Cardiac septum (tissue), 1 donor: ENCODE measurements around the gene CST3. TPM values are rescaled to one million over a fixed set of nuclear protein-coding genes. Genes with fewer than 3 reads are reported as not detected.
A peak's percentile ranks its signal among the peaks of the same experiment; 100 is the strongest.
"Not testable (repeated sequence)": the region's sequence is repeated elsewhere in the genome, so short reads cannot be mapped to it uniquely, and the experiment has no call there.

Experiments
- DNase-seq: peaks from one replicate; pipeline ENCODE4 v3.0.0-alpha.2; 2020; ENCODE audit warnings: low spot score
- intact Hi-C: fragments of 100-400 bp; cut with DNase I; formaldehyde crosslinking; loops from one replicate; pipeline ENCODE4 v1.14.0; 2022
- long read RNA-seq: library from polyadenylated mRNA; unstranded; transcript quantifications from one replicate; pipeline ENCODE4 v2.0.0, GENCODE V29; 2021
- total RNA-seq: library from RNA; stranded (reverse); fragmentation: NEBNext Ultra II Directional; extraction: Animal tissue kit (Norgen Biotek cat#: 25700); gene quantifications from one replicate; pipeline ENCODE4 v1.2.1, GENCODE V29; 2021
- donor health status: DM: no; HTN: no; CAD: no.

Gene CST3, protein sequence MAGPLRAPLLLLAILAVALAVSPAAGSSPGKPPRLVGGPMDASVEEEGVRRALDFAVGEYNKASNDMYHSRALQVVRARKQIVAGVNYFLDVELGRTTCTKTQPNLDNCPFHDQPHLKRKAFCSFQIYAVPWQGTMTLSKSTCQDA
- 486 TPM for total RNA-seq
- long read RNA-seq, transcript CST3-201 (3 exons, 873 nt), result major isoform, 424 of 430 reads
- long read RNA-seq, partial matches to known transcripts, result 1 of 430 reads
- long read RNA-seq, other reads (novel, unspliced or antisense), result 5 of 430 reads

DNA sequence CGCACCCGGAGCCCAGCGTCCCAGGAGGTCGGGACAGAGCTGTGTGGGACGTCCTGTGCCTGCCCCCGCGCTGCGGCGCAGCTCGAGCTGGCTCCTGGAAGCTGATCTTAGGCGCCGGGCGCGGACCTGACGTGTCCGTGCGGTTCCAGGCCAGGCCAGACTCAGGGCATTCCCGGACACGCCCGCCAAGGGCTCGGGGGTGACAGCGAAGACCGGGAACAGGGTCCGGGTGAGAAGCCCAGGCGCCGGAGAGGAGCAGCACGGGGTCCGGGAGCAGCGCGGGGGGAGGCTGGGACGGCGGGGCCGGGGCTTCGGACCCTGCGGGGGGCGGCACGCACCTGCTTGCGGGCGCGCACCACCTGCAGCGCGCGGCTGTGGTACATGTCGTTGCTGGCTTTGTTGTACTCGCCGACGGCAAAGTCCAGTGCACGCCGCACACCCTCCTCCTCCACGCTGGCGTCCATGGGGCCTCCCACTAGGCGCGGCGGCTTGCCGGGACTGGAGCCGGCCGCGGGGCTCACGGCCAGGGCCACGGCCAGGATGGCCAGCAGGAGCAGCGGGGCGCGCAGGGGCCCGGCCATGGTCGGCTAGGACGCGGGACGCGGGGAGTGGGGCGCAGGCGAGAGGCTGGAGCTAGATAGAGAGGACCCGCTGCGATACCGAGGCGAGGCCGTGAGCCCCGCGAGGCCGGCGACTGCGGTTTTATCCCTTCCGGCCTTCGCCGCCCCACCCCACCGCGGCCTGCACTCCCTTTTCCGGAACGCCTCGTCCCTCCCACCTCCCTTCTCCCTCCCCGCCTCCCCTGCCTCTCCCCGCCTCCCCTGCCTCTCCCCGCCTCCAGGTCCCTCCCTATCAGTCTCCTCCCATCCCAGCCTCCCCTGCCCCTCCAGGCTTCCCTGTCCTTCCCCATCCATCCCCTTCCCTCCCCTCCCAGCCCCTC is at the start of gene CST3:
CST3 (minus strand) TSS at position 674 of the 940 bp plus-strand sequence; CDS start at position 581, 93 bp downstream.
- DNase-seq, result peak; percentile 94
- intact Hi-C loops, result no loop called here

DNA sequence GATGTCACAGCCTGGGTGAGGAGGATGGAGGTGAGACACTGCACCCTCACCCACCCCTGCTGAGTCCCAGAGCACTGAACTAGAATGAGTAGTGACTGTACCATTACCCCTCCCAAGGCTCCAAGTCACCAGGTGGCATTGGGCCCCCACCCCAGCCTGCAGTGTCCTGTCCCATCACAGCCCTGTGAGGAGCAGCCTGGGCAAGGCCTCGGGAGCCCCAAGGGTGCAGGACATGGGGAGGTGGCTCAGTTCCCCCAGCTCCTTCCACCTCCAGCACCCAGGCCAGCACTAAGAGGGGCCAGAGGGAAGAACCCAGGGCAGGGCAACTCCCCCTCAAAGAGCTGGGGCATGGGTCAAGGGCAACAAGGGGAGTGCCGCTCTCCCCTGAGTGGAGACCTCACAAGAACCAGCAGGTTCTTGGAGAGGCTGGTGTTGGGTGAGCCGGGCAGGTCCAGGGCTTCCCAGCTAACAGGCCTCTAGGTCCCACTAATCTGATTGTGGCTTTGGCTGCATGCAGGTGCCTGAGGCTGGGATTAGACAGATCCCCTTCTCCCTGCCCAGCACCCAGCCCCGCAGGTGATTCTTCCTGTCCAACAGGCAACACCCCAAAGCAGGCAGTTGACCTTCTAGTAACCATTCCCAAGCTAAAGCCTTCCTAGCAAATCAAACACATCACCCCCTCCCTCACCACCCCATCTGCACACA is 48.4 kb upstream of the CST3 start:
- DNase-seq, result peak; percentile 69
- intact Hi-C loops, result no loop called here

DNA sequence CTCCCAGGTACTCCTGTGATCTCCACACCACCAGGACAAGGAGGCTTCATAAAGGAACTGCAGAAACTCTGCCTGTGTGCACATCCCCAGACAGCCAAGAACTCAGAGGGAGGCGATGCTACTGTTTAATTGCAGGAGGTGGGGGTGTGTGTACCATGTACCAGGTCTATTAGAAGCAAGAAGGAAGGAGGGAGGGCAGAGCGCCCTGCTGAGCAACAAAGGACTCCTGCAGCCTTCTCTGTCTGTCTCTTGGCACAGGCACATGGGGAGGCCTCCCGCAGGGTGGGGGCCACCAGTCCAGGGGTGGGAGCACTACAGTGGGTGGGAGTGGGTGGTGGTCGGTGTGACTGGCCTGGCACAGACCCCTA is 47.8 kb upstream of the CST3 start:
- peak; percentile 60 for DNase-seq
- intact Hi-C loops, result not testable (repeated sequence)

DNA sequence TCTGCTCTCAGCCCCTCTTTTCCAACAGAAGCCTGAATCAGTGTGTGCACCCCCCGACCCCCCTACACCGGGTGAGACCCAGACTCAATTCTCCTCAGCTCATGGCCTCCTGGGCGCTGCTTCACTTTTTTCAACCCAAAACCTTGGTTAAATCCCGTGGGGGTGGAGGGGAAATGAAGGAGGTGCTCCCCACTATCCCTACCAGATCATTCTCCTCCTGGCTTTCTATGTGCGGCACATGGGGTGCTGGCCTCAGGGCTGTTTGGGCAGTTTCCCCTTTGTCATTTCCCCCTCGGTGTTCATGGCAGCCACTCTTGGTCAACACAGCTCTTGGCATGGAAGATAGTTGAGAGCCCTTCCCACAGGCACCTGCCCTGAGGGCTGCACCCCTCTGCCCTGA is 46.5 kb upstream of the CST3 start:
- peak; percentile 50 for DNase-seq
- intact Hi-C loops, result no loop called here

DNA sequence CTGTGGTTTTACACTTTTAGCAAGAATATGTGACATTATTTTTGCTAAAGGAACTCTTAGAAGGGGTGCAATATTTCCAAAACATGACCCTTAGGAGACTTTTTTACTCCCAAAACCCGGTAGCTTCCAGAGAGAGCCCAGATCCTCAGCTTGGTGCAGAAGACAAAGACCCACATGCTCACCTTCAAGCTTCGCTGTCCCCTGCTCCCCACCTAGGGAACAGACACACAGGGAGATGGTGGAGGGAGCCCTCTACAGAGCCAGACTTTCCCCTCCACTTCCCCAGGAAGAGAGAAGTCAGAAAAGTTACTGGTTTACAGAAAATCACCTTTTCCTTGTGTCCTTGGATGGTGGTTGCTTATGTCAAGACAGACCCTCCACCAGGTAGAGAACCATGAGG is 46.1 kb upstream of the CST3 start:
- intact Hi-C loops, result no loop called here
- DNase-seq, result peak; percentile 39

DNA sequence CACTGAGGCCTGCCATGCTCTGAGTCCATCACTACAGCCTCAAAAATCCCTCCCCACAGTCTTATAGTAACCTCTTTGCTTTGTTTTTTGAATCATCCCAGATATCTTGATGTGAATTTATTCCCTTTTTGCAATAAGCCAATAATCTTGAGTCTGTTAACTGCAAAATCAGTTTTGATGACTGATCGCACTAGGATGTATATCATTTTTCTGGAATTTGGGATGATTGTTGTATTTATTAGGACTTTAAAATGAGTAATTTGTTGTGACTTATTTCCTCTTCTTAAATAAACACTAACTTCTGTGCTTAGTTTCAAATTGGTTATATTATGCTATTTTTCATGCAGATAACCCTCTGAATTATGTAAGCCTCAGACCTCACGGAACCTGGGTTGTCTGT is 45.5 kb upstream of the CST3 start:
- no peak for DNase-seq
- intact Hi-C loops, result no loop called here

DNA sequence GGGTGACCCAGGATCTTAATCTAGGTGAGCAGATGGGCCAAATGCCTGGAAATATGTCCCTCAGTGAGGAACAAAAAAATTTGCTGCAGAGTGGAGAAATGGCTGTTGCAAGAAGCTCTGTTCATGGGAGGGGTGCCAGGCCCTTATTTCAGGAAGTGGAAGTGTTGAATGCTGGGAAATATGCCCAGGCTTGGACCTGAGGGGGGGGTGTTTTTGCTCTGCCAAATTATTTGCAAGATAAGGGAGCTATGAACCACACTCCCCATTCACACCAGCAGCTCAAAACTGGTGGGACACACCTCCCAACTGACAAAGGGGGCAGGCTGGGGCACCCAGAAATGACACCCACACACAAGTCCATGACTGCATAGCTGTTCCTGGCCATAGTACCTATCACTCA is 42.4 kb upstream of the CST3 start:
- intact Hi-C loops, result no loop called here
- peak; percentile 54 for DNase-seq

DNA sequence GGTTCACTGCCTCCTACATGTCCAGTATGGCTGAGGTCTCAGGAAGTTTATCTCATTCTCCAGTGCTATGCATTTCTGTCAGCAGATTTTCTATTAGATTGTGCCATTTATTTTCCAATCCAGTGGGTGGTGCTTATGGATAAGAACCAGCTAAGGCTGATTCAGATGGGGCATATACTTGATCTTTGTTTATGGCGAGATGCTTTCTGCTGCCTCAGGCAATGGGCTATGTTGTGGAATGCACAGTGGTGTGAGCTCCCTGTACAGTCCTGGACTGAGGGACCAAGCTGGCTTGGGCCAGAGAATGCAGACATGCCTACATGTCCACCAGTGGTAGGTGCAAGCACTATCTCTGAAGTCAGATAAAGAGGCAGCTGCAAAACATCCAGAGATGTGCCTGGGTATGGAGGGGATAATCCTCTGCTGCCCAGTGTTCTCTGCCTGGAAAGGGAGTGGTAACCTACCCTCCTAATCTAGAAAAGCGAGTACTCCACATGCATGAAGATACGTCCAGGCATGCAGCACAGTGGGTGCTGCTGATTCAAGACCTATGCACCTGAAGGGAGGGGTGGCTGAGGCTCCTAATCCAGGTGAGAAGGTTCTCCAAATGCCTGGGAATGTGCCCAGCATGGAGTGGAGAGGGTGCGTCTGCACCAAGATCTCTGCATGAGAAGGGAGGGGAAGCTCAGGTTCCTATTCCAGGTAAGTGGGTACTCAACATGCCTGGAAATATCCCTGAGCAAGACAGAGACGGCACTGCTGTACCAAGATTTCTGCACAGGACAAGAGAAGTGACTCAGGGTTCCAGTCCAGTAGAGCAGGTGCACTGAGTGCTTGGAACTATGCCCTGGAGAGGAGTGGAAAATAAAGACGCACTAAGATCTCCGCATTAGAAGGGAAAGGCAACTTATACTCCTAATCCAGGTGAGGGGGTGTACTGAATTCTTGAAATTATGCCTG is 41.7 kb upstream of the CST3 start:
- no peak for DNase-seq
- intact Hi-C loops, result no loop called here

DNA sequence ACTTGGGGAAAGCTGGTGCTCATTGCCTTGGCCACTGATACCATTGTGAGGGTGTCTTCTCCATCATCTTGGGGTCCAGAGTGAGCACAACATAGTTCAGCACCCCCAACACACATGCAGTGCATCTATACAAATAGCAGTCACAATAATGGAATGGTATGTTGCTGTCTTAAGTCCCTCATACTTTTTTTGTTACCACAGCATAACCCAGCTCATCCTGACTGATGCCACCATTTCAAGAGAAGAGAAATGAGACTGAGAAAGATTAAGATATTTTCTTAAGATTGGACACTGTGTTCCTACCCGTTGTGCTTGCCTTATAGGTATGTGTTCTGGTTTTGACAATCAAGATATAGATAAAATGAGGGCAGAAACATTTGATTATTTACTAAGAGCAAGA is 35.5 kb upstream of the CST3 start:
- no peak for DNase-seq
- intact Hi-C loops, result no loop called here

DNA sequence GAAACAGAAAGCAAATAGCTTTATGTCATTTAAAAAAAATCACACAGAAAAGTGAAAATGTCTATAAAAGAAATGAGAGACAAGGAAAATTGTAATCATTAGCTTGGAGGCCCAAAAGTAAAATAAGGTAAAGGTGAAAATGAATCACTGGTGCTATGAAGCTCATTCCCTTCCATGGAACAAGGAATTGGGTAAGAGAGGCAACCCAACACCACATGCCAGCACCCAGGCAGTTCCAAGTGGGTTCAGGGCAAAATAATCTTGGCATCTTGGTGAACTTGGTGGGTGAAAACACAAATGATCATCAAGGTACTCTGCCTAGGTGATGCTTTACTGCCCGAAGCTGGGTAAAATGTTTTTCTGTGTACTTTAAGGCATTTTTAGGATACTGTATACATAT is 34.4 kb upstream of the CST3 start:
- DNase-seq, result no peak
- intact Hi-C loops, result no loop called here

DNA sequence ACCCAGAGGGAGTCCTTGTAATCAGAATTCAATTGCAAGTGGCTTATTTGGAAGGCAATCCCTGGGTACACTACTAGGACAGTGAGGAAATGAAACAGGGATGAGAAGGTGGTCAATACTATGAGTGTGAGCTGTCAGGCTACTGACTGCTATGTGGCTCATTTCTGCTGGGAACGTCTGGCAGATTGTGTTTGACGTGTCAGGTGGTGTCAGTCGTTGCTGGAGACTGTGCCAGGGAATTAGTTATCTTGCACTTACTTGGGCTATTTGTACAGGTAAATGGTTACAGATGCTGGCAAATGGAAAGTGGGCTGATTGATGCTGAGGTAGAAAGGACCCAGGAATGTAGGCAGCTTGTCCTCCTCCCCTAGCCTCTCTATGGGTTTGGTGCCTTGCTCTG is 33.7 kb upstream of the CST3 start:
- intact Hi-C loops, result no loop called here
- DNase-seq, result no peak

DNA sequence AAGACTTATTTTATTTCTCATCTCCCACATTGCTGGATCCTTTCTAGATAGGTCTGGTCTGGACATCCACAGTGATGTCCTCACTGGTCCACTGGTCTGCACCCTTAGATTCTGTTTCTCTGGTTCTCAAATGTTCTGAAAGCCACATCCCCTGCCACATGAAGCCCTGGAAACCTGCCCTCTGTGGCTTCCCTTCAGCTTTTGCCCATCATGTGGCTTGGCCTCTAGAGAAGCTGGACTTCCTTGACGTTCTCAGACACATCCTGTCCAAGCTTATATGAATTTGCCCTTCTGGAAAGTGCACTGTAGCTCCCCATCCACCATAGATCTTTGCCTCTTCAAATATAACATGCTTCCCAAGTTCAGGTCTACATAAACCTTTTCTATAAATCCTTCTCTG is 32.6 kb upstream of the CST3 start:
- no peak for DNase-seq
- intact Hi-C loops, result no loop called here

DNA sequence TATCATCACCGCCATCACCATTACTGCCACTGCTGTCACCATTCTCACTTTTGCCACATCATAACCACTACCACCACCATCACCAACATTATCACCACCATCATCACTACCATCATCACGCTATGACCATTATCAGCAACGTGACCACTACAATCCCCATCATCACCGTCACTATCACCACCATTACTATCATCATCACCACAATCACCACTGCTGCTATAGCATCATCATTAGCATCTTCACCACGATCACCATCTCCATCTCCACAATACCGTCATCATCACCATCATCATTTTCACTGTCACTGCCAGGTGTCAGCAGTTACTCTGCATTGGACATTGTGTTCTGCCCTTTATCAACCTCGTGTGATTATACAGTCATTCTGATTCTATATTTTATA is 32.1 kb upstream of the CST3 start:
- no peak for DNase-seq
- intact Hi-C loops, result loop anchor here (5.0 kb wide), 1 partner anchor 327 kb away; no protein-coding TSS in a partner anchor

DNA sequence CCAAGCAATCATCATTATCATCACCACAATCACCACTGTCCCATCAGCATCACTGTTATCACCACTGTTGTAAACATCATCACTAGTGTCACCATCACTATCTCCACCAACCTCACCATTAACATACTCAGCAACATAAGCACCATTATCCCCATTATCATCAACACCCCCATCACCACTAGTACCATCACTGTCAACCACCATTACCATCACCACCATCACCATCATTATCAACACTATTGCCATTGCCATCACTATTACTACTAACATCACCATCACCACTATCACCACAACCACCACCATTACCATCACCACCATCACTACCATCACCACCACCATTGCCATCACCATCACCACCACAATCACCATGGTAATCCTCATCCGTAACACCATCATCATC is 31.6 kb upstream of the CST3 start:
- intact Hi-C loops, result loop anchor here (5.0 kb wide), 1 partner anchor 328 kb away; no protein-coding TSS in a partner anchor
- DNase-seq, result no peak

DNA sequence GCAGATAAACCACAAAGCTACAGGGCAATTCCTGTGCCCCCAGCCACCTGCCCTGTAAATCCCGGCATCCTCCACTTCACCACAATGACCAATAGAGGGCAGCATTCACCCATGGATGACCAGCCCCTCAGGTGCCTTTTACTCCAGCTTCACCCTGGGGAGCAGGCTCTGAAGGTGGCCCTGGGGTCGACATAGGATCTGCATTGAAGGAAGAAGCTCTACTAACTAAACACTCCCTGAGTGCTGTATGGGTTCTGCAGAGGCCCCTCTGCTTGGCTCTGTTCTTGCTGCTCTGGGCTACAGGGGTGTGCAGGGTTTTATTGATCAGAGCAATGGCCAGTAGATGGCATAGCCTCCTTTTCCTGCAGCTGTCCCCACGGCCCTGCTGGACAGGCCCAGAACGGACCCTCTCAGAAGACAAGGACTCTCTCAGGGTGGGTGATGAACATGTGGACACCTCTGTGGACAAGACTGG is 30.8 kb upstream of the CST3 start:
- intact Hi-C loops, result loop anchor here (5.0 kb wide), 1 partner anchor 329 kb away; no protein-coding TSS in a partner anchor
- DNase-seq, result no peak

DNA sequence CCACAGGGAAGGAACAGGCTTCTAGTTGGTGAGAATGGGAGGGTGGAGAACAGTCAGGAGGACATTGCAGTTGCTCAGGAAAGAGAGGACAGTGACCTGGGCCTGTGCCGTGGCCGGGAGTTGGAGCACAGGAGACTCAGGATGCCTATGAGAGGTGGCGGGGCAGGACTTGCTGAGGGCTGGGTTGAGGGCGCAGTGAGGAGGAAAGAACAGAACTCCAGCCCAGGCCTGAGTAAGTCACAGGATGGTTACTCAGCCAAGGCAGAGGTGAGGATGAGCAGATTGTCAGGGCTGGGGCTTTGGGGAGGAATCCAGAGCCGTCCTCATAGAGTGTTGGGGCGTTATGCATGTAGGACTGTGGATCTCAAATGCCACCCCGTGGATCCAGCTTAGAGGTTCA is 29.9 kb upstream of the CST3 start:
- no peak for DNase-seq
- intact Hi-C loops, result loop anchor here (5.0 kb wide), 1 partner anchor 330 kb away; no protein-coding TSS in a partner anchor

DNA sequence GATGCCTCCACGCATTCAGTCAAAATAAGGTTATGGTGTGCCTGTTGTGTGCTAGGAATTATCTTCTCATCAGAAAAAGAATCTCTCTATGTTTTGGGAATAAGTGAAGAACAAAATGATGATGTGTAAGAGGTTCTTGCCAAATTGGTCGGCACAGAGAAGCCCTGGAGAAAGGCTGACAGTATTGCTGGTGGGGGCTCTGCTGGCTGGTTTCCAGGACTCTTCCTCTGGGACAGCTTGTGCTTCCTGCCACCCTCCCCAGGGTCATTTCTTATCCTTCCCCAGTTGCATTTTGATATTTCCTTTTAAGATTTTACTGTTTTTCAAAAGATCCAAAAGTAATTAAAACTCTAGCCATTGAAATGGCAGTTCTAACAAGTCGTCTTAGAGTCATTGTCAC is 28.9 kb upstream of the CST3 start:
- intact Hi-C loops, result loop anchor here (5.0 kb wide), 1 partner anchor 331 kb away; no protein-coding TSS in a partner anchor
- no peak for DNase-seq

DNA sequence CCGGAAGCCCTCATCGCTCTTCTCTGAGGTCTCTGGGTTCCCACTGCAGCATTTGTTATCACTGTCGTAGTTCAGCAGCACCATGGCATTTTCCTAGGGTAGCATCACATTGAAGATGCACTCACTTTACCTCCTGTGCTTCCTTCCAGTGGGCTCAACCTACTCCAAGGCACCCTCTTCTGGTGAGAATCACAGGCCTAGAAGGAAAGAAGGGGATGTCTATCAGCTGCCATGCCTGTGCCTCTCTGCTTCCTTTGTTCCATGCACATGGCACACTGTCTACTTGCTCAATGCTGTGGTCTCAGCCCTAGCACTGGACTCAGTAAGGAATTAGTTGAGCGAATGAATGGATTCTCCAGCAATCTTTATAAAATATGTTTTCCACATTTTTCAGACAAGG is 28.4 kb upstream of the CST3 start:
- intact Hi-C loops, result loop anchor here (5.0 kb wide), 1 partner anchor 331 kb away; no protein-coding TSS in a partner anchor
- DNase-seq, result no peak

DNA sequence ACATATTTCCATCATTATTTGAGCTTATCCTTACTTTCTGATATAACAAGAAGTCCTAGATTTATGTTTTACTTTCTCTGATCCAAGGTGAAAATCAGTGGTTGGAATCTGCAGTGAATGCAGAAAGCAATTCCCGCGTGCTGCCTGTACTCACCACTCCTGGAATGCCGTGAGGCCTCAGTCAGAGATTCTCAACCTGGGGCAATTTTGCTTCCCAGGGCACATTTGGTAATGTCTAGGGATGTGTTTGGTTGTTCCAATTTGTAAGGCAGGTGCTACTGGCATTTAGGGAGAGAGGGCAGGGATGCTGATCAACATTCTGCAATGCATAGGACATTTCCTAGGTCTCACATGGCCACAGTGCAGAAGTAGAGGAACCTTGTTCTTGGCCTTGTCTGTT is 27.2 kb upstream of the CST3 start:
- intact Hi-C loops, result loop anchor here (5.0 kb wide), 1 partner anchor 332 kb away; no protein-coding TSS in a partner anchor
- no peak for DNase-seq
